ENCODE data around the gene ARHGAP19.

DNA sequence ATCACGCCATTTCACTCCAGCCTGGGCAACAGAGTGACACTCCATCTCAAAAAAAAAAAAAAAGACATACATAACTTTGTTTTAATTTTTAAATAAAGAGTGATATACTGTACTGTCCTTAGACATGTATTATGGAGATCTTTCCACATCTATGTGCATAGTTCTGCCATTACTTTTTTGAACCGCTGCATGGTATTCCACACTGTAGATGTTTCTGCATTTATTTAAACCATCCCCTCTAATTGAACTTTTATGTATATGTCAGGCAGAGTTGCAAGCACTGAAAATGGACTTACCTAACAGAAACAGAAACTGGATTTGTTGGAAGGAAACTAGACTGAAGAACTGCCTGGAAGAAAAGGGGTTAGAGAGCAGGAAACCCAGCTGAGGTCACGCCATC is 8.5 kb upstream of the ARHGAP19 start:
- TF ChIP-seq, protein P1, sequence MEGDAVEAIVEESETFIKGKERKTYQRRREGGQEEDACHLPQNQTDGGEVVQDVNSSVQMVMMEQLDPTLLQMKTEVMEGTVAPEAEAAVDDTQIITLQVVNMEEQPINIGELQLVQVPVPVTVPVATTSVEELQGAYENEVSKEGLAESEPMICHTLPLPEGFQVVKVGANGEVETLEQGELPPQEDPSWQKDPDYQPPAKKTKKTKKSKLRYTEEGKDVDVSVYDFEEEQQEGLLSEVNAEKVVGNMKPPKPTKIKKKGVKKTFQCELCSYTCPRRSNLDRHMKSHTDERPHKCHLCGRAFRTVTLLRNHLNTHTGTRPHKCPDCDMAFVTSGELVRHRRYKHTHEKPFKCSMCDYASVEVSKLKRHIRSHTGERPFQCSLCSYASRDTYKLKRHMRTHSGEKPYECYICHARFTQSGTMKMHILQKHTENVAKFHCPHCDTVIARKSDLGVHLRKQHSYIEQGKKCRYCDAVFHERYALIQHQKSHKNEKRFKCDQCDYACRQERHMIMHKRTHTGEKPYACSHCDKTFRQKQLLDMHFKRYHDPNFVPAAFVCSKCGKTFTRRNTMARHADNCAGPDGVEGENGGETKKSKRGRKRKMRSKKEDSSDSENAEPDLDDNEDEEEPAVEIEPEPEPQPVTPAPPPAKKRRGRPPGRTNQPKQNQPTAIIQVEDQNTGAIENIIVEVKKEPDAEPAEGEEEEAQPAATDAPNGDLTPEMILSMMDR (conservative IDR thresholded peaks at IDR 0.05) = no peak
- no peak for TF ChIP-seq ZFX (IDR thresholded peaks at IDR 0.05)
